HepG2 (cell line): ENCODE results near the gene FGGY. TPM values are rescaled to one million over a fixed set of nuclear protein-coding genes. Genes with fewer than 3 reads are reported as not detected.

ENCODE experiments used
- ELF4 ChIP-seq: sonication (generic); formaldehyde crosslinking; IDR thresholded peaks from 2 replicates; pipeline ENCODE4 v1.5.0; 2020; ENCODE audit warnings: missing genetic modification reagents, mild to moderate bottlenecking, moderate library complexity, borderline replicate concordance
- FOXP1 ChIP-seq, 2 experiments: fragments of 450-650 bp in 1 of 2; IDR thresholded peaks; 2 replicates each; pipeline ENCODE4 v1.6.1; 2017 to 2018; ENCODE audit warnings: antibody characterized with exemption in 1 of 2
- FOXP4 ChIP-seq: sonication (generic); formaldehyde crosslinking; IDR thresholded peaks from 2 replicates; pipeline ENCODE4 v1.4.0; 2020; ENCODE audit warnings: missing genetic modification reagents
- FUBP1 ChIP-seq: sonication (generic); formaldehyde crosslinking; IDR thresholded peaks from 2 replicates; pipeline ENCODE4 v1.5.1; 2020; ENCODE audit warnings: missing genetic modification reagents, mild to moderate bottlenecking, borderline replicate concordance
- GTF2F1 ChIP-seq: fragments of 150-350 bp; IDR thresholded peaks from 2 replicates; pipeline ENCODE4 v1.6.1; 2014; ENCODE audit warnings: low read length
- MED8 ChIP-seq: sonication (generic); formaldehyde crosslinking; IDR thresholded peaks from 2 replicates; pipeline ENCODE4 v1.8.1; 2023; ENCODE audit warnings: mild to moderate bottlenecking, missing genetic modification reagents; ENCODE audit not compliant: insufficient replicate concordance
- RXRB ChIP-seq: IDR thresholded peaks from 2 replicates; pipeline ENCODE4 v1.6.1; 2016; ENCODE audit warnings: borderline replicate concordance, missing genetic modification reagents, missing compliant biosample characterization
- ZKSCAN8 ChIP-seq: IDR thresholded peaks from 2 replicates; pipeline ENCODE4 v1.6.1; 2016; ENCODE audit warnings: borderline replicate concordance, missing genetic modification reagents, missing compliant biosample characterization
- ZNF639 ChIP-seq: conservative IDR thresholded peaks from 2 replicates; pipeline ENCODE4 v1.6.1; 2018; ENCODE audit warnings: missing genetic modification reagents
- ZNF646 ChIP-seq: sonication (generic); formaldehyde crosslinking; IDR thresholded peaks from 2 replicates; pipeline ENCODE4 v1.9.0; 2021; ENCODE audit warnings: mild to moderate bottlenecking, missing genetic modification reagents
- ZNF720 ChIP-seq: sonication (generic); formaldehyde crosslinking; IDR thresholded peaks from 2 replicates; pipeline ENCODE4 v1.4.0; 2020; ENCODE audit warnings: missing genetic modification reagents
- ZNF747 ChIP-seq: sonication (generic); formaldehyde crosslinking; IDR thresholded peaks from 2 replicates; pipeline ENCODE4 v1.8.1; 2023; ENCODE audit warnings: missing genetic modification reagents, mild to moderate bottlenecking, borderline replicate concordance
- polyA plus RNA-seq, 8 experiments: library from polyadenylated mRNA; depleted of rRNA in 3 of 8; stranded (reverse) in 7 of 8; unstranded in 1 of 8; fragments of >200 nt; fragmentation: Illumina TruSeq in 4 of 8; extraction: Trizol in 4 of 8; gene quantifications; 2 replicates each; pipeline versions ENCODE4 v1.2.1 to v1.2.3, GENCODE V29; 2011 to 2016; ENCODE audit warnings: low read depth in 4 of 8, missing spikeins in 1 of 8, mixed read lengths in 1 of 8; ENCODE audit not compliant: insufficient read depth in 1 of 8
- total RNA-seq, 5 experiments: library from RNA; depleted of rRNA; stranded (reverse); fragments of >200 nt; fragmentation: Illumina TruSeq; extraction: Trizol; gene quantifications; 2 replicates each; pipeline ENCODE4 v1.2.3, GENCODE V29; 2016; ENCODE audit warnings: low read depth in 1 of 5

The FGGY gene
- total and polyA plus RNA-seq, 2 of the 13 experiments (the other 11 are each of a cell fraction or from before 2014, with no cell fraction given) = 15.7 to 27.5 TPM

GRCh38 chr1:59511476-59512465 lies 214.9 kb downstream of the FGGY start (continued):
- TF ChIP-seq ZNF646 (CRISPR knock-in tag) = 0 out of 2 replicates have a peak, but pooled peaks have one; percentile 25
- peak; percentile 34; the same call in 1 of the 2 replicates for TF ChIP-seq ZKSCAN8 (CRISPR knock-in tag)
- TF ChIP-seq RXRB = peak; percentile 73
- no peak for TF ChIP-seq FUBP1 (CRISPR knock-in tag)
- peak; percentile 18 for TF ChIP-seq MED8 (CRISPR knock-in tag)
- no peak for TF ChIP-seq FOXP1 (IDR thresholded peaks at IDR 0.05)
- peak; percentile 89 for TF ChIP-seq FOXP1 (CRISPR knock-in tag; IDR thresholded peaks at IDR 0.05)
- 0 out of 2 replicates have a peak, but pooled peaks have one; percentile 25 for TF ChIP-seq ZNF747 (CRISPR knock-in tag)
- TF ChIP-seq ZNF639 = no peak
- no peak for TF ChIP-seq ZNF720 (CRISPR knock-in tag)
- TF ChIP-seq FOXP4 = peak; percentile 82
- TF ChIP-seq GTF2F1 = no peak
- TF ChIP-seq ELF4 (CRISPR knock-in tag) = no peak
